ENCODE measurements around the gene MYLK4. TPM values are rescaled to one million over a fixed set of nuclear protein-coding genes. Genes with fewer than 3 reads are reported as not detected.

Gene MYLK4
- total and polyA plus RNA-seq, 2 of the 13 experiments (the other 11 are each of a cell fraction or from before 2014, with no cell fraction given), result 0.26 to 0.29 TPM

DNA sequence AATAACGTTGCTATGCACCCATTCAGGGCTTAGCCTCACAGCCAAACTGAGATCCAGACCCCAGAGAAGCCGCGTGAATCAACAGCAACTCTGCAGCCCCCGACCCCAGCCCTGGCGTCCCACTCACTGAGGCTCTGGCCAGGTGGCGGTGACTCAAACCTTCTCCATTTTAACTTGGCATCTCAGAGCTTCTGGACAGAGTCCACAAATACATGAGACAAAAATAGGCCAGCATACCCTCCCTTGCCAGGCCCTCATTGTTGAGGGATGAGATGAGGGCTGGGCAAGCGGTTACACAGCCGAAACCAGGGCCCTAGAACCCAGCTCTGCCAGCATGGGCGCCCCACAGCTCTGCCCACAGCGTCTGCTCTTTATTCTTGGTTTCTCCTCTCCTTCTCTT, 118.4 kb downstream of the MYLK4 start:
- ATAC-seq, result no peak
- intact Hi-C loops (cut with micrococcal nuclease; ENCODE audit: unreplicated experiment) (loop anchor here (5.0 to 10.0 kb wide), 3 partner anchors 62 to 280 kb away; no protein-coding TSS in a partner anchor), in situ Hi-C loops (cut with HindIII; ENCODE audit: extremely low pct_ligation_motif_present, low pct_unique_long_range_greater_than_20kb) (loop anchor here (5.0 to 10.0 kb wide), 2 partner anchors 428 to 1040 kb away; no protein-coding TSS in a partner anchor)
- no TSS peak for BruUV-seq (replicated peaks)
- Histone ChIP-seq H4K20me1 (ENCODE audit: insufficient read depth, low read length) (no peaks in the 10 kb centered on the region), H3K4me2 (ENCODE audit: low read depth, low read length) (no peak overlapping the region), H3K79me2 (ENCODE audit: insufficient read depth, low read length) (no peaks in the 10 kb centered on the region), H3K36me3 (replicated peaks in 1 of 2; ENCODE audit: control insufficient read depth in 1 of 2, insufficient read depth in 2 of 2, low read length in 2 of 2) (no peaks in the 10 kb centered on the region), H3K27me3 (ENCODE audit: control insufficient read depth in 1 of 2, insufficient read depth in 2 of 2, low read length in 2 of 2) (peaks cover 0 to 56% of the 10 kb centered on the region in 2 experiments), H3K27ac (ENCODE audit: extremely low read length, insufficient read depth, low read length) (no peak overlapping the region), H3K9me3 (ENCODE audit: low read length) (no peaks in the 10 kb centered on the region), H2AFZ (ENCODE audit: low read length) (no peak overlapping the region), H3K9ac (ENCODE audit: insufficient read depth, low read depth, low read length) (no peak overlapping the region), H3K4me3 (replicated peaks in 1 of 3; ENCODE audit: insufficient read depth in 1 of 3, low read depth in 2 of 3, low read length in 3 of 3) (no peak overlapping the region), H3K4me1 (ENCODE audit: insufficient read depth, low read length) (peaks cover 31% of the 10 kb centered on the region)
- no peak for TF ChIP-seq ZNF557 (CRISPR knock-in tag; IDR thresholded peaks at IDR 0.05)
- no peak for TF ChIP-seq ZNF484 (CRISPR knock-in tag; IDR thresholded peaks at IDR 0.05; ENCODE audit: borderline replicate concordance, low read depth)
- no peak for TF ChIP-seq MLX (CRISPR knock-in tag; IDR thresholded peaks at IDR 0.05)
- TF ChIP-seq ARNTL (CRISPR knock-in tag; IDR thresholded peaks at IDR 0.05), result no peak
- TF ChIP-seq MED13 (CRISPR knock-in tag; IDR thresholded peaks at IDR 0.05), result no peak
- TF ChIP-seq ZNF678 (CRISPR knock-in tag; IDR thresholded peaks at IDR 0.05), result no peak
- TF ChIP-seq SRSF4 (IDR thresholded peaks at IDR 0.05; ENCODE audit: low read depth, low read length, poor library complexity, severe bottlenecking), result no peak
- no peak for TF ChIP-seq NONO (IDR thresholded peaks at IDR 0.05)
- TF ChIP-seq NONO (CRISPR knock-in tag; conservative IDR thresholded peaks at IDR 0.05), result no peak
- TF ChIP-seq, protein P1, sequence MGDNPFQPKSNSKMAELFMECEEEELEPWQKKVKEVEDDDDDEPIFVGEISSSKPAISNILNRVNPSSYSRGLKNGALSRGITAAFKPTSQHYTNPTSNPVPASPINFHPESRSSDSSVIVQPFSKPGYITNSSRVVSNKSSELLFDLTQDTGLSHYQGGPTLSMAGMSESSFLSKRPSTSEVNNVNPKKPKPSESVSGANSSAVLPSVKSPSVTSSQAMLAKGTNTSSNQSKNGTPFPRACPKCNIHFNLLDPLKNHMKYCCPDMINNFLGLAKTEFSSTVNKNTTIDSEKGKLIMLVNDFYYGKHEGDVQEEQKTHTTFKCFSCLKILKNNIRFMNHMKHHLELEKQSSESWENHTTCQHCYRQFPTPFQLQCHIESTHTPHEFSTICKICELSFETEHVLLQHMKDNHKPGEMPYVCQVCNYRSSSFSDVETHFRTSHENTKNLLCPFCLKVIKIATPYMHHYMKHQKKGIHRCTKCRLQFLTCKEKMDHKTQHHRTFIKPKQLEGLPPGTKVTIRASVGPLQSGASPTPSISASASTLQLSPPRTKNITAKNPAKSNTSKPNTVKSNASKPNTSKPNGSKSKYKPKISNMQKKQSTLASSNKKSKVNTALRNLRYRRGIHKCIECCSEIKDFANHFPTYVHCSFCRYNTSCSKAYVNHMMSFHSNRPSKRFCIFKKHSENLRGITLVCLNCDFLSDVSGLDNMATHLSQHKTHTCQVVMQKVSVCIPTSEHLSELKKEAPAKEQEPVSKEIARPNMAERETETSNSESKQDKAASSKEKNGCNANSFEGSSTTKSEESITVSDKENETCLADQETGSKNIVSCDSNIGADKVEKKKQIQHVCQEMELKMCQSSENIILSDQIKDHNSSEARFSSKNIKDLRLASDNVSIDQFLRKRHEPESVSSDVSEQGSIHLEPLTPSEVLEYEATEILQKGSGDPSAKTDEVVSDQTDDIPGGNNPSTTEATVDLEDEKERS (CRISPR knock-in tag; IDR thresholded peaks at IDR 0.05), result no peak
- TF ChIP-seq MED1 (CRISPR knock-in tag; IDR thresholded peaks at IDR 0.05), result no peak
- no peak for TF ChIP-seq ZNF136 (CRISPR knock-in tag; IDR thresholded peaks at IDR 0.05; ENCODE audit: low read depth)
- TF ChIP-seq ZNF615 (CRISPR knock-in tag; IDR thresholded peaks at IDR 0.05; ENCODE audit: borderline replicate concordance), result no peak
- TF ChIP-seq ZBTB10 (CRISPR knock-in tag; IDR thresholded peaks at IDR 0.05; ENCODE audit: borderline replicate concordance), result no peak
- no peak for TF ChIP-seq ETV6 (CRISPR knock-in tag; conservative IDR thresholded peaks at IDR 0.05)
- TF ChIP-seq THYN1 (CRISPR knock-in tag; IDR thresholded peaks at IDR 0.05; ENCODE audit: borderline replicate concordance, low read depth), result no peak
- TF ChIP-seq ZKSCAN5 (CRISPR knock-in tag; IDR thresholded peaks at IDR 0.05), result no peak
- no peak for TF ChIP-seq ZFY (CRISPR knock-in tag; IDR thresholded peaks at IDR 0.05)
- TF ChIP-seq NFATC3 (CRISPR knock-in tag; IDR thresholded peaks at IDR 0.05), result no peak
- TF ChIP-seq ZNF720 (CRISPR knock-in tag; IDR thresholded peaks at IDR 0.05), result no peak
- no peak for TF ChIP-seq SUZ12 (IDR thresholded peaks at IDR 0.05; ENCODE audit: low read depth, low read length)
- DNase-seq (ENCODE audit: low spot score), result no peak
- FAIRE-seq, result no peak
- POLR2A ChIA-PET, result no interaction called here
- CTCF ChIA-PET (ENCODE audit: low intra/inter-chr PET ratio, low total read pairs), result no interaction called here
- 73% methylated on average over 10 of the region's 10 CpGs for WGBS (ENCODE audit: low lambda C conversion rate)

Measured in HepG2 (cell line).